ENCODE measurements around the gene ZCCHC14. TPM values are rescaled to one million over a fixed set of nuclear protein-coding genes. Genes with fewer than 3 reads are reported as not detected.

ZCCHC14 gene
- total and polyA plus RNA-seq, 10 of the 15 experiments (the other 5 are each of a cell fraction or from before 2014, with no cell fraction given): 0.02 to 0.26 (median 0.05) TPM; not detected in 3

DNA sequence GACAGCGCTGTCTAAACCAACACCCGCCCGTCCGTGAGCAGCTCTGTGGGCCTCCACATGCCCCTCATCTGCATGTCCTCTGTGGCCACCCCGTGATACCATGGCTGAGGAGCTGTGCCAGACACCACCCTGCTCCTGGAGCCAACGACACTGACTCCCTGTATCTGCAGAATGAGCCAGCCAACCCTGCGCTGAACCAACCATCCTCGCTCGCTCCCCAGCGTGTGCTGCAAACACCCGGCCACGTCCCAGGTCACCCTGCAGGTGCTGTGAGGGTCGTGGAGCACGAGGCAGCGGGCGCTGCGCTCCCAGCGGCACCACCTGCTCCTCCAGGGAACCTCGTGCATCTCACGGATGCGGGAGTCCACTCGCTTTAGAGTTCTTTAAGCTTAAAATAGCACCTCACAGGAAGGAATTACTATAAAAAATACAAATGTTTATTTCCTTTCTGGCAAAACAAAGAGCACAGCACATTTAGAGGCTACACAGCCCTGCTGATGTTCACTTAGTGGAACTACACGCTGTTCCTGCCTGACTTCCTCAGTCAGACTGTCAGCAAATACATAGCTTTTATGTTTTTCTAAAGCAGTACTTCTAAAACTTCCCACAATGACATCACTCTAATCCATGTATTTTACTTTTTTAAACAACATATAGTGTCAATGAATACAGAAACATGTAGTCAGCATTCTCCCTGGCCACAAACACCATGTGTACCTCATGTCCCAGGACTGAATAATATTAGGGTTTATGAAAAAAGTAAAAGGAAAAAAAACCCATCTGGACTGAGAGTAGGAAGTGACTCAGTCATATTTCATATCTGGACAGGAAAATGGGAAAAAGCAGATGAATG lies 57.2 kb downstream of the ZCCHC14 start:
- intact Hi-C loops (cut with micrococcal nuclease; ENCODE audit: unreplicated experiment) (no loop called here), in situ Hi-C loops (cut with MboI) (no loop called here)
- DNase-seq (ENCODE audit: low read depth, low spot score) (no peak), ATAC-seq (no peak), FAIRE-seq (no peak)
- no peaks in the 10 kb centered on the region for H3K36me3 ChIP-seq (ENCODE audit: control insufficient read depth in 2 of 2, insufficient read depth in 2 of 2, low read length in 1 of 2)
- no peak overlapping the region for H3K4me3 ChIP-seq
- TF ChIP-seq, protein P1, sequence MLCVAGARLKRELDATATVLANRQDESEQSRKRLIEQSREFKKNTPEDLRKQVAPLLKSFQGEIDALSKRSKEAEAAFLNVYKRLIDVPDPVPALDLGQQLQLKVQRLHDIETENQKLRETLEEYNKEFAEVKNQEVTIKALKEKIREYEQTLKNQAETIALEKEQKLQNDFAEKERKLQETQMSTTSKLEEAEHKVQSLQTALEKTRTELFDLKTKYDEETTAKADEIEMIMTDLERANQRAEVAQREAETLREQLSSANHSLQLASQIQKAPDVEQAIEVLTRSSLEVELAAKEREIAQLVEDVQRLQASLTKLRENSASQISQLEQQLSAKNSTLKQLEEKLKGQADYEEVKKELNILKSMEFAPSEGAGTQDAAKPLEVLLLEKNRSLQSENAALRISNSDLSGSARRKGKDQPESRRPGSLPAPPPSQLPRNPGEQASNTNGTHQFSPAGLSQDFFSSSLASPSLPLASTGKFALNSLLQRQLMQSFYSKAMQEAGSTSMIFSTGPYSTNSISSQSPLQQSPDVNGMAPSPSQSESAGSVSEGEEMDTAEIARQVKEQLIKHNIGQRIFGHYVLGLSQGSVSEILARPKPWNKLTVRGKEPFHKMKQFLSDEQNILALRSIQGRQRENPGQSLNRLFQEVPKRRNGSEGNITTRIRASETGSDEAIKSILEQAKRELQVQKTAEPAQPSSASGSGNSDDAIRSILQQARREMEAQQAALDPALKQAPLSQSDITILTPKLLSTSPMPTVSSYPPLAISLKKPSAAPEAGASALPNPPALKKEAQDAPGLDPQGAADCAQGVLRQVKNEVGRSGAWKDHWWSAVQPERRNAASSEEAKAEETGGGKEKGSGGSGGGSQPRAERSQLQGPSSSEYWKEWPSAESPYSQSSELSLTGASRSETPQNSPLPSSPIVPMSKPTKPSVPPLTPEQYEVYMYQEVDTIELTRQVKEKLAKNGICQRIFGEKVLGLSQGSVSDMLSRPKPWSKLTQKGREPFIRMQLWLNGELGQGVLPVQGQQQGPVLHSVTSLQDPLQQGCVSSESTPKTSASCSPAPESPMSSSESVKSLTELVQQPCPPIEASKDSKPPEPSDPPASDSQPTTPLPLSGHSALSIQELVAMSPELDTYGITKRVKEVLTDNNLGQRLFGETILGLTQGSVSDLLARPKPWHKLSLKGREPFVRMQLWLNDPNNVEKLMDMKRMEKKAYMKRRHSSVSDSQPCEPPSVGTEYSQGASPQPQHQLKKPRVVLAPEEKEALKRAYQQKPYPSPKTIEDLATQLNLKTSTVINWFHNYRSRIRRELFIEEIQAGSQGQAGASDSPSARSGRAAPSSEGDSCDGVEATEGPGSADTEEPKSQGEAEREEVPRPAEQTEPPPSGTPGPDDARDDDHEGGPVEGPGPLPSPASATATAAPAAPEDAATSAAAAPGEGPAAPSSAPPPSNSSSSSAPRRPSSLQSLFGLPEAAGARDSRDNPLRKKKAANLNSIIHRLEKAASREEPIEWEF (IDR thresholded peaks at IDR 0.05; ENCODE audit: insufficient replicate concordance, low read depth, low read length): no peak
- TF ChIP-seq POLR2AphosphoS5 (IDR thresholded peaks at IDR 0.05; ENCODE audit: low read length) (no peak), GATAD2B (conservative IDR thresholded peaks at IDR 0.05; ENCODE audit: low read depth) (no peak), CREM (IDR thresholded peaks at IDR 0.05; ENCODE audit: low read depth) (no peak), POLR2A (IDR thresholded peaks at IDR 0.05; ENCODE audit: low read depth, low read length) (no peak), MEF2B (IDR thresholded peaks at IDR 0.05; ENCODE audit: partially characterized antibody, poor library complexity, severe bottlenecking) (no peak), FOXK2 (IDR thresholded peaks at IDR 0.05) (no peak)
- TF ChIP-seq, protein P2, sequence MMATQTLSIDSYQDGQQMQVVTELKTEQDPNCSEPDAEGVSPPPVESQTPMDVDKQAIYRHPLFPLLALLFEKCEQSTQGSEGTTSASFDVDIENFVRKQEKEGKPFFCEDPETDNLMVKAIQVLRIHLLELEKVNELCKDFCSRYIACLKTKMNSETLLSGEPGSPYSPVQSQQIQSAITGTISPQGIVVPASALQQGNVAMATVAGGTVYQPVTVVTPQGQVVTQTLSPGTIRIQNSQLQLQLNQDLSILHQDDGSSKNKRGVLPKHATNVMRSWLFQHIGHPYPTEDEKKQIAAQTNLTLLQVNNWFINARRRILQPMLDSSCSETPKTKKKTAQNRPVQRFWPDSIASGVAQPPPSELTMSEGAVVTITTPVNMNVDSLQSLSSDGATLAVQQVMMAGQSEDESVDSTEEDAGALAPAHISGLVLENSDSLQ (IDR thresholded peaks at IDR 0.05): no peak
- TF ChIP-seq, protein P3, sequence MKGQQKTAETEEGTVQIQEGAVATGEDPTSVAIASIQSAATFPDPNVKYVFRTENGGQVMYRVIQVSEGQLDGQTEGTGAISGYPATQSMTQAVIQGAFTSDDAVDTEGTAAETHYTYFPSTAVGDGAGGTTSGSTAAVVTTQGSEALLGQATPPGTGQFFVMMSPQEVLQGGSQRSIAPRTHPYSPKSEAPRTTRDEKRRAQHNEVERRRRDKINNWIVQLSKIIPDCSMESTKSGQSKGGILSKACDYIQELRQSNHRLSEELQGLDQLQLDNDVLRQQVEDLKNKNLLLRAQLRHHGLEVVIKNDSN (IDR thresholded peaks at IDR 0.05; ENCODE audit: borderline replicate concordance, extremely low read length, insufficient read depth, low read depth, low read length): no peak
- TF ChIP-seq, protein P4, sequence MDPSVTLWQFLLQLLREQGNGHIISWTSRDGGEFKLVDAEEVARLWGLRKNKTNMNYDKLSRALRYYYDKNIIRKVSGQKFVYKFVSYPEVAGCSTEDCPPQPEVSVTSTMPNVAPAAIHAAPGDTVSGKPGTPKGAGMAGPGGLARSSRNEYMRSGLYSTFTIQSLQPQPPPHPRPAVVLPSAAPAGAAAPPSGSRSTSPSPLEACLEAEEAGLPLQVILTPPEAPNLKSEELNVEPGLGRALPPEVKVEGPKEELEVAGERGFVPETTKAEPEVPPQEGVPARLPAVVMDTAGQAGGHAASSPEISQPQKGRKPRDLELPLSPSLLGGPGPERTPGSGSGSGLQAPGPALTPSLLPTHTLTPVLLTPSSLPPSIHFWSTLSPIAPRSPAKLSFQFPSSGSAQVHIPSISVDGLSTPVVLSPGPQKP (IDR thresholded peaks at IDR 0.05; ENCODE audit: low read depth, low read length): no peak
- ChIA-PET POLR2A (no interaction called here), CTCF (no interaction called here), RAD21 (ENCODE audit: unreplicated experiment) (no interaction called here), SMC1A (ENCODE audit: uncharacterized antibody, unreplicated experiment) (no interaction called here)
- no peak overlapping the region for H2AFZ ChIP-seq (ENCODE audit: control insufficient read depth, low read depth, low read length)
- no peak overlapping the region for H3K9ac ChIP-seq (ENCODE audit: control insufficient read depth, insufficient read depth, low read length)
- H4K20me1 ChIP-seq (ENCODE audit: control insufficient read depth, insufficient read depth): no peaks in the 10 kb centered on the region; the same call in 1 of the 2 replicates
- H3K9me3 ChIP-seq (replicated peaks; ENCODE audit: control insufficient read depth, insufficient read depth, low read length): no peaks in the 10 kb centered on the region
- BruUV-seq (replicated peaks): no TSS peak
- no peaks in the 10 kb centered on the region for H3K79me2 ChIP-seq (ENCODE audit: control insufficient read depth, insufficient read depth, low read length)
- H3K4me1 ChIP-seq (ENCODE audit: control insufficient read depth, insufficient read depth, low read length): no peaks in the 10 kb centered on the region
- no peak overlapping the region for H3K27ac ChIP-seq (ENCODE audit: control insufficient read depth, insufficient read depth)
- WGBS (ENCODE audit: insufficient coverage, insufficient replicate concordance, low lambda C conversion rate, missing lambda C conversion rate): 33% methylated on average over 23 of the region's 23 CpGs
- no peak overlapping the region for H3K4me2 ChIP-seq (ENCODE audit: control insufficient read depth, insufficient read depth)
- peaks cover 0 to 4% of the 10 kb centered on the region in 2 experiments; a peak in 3 of 4 replicates for H3K27me3 ChIP-seq (replicated peaks in 1 of 2; ENCODE audit: control insufficient read depth in 2 of 2, insufficient read depth in 2 of 2, low read length in 1 of 2)
